ENCODE measurements around the gene TGFBR2. TPM values are rescaled to one million over a fixed set of nuclear protein-coding genes. Genes with fewer than 3 reads are reported as not detected.

Gene TGFBR2
- polyA plus RNA-seq, 1 of the 3 experiments (the other 2 are of a cell fraction) = 48.3 TPM

- DNase-seq = no peak
- Histone ChIP-seq H3K9me3 (no peaks in the 10 kb centered on the region), H3K9ac (no peak overlapping the region), H3K79me2 (ENCODE audit: insufficient read depth) (no peaks in the 10 kb centered on the region), H3K27me3 (ENCODE audit: insufficient read depth) (no peaks in the 10 kb centered on the region), H3K9me2 (no peaks in the 10 kb centered on the region), H3K36me3 (replicated peaks in 1 of 2; ENCODE audit: control insufficient read depth in 1 of 2, insufficient read depth in 2 of 2, low read length in 1 of 2) (no peaks in the 10 kb centered on the region), H3K27ac (ENCODE audit: low read depth in 2 of 2, low read length in 1 of 2) (no peak overlapping the region), H3K4me3 (ENCODE audit: low read depth in 2 of 2, low read length in 1 of 2) (no peak overlapping the region), H3K4me1 (ENCODE audit: control insufficient read depth in 1 of 2, insufficient read depth in 2 of 2, low read depth in 1 of 2, low read length in 1 of 2) (no peaks in the 10 kb centered on the region), H3K4me2 (no peak overlapping the region), H4K20me1 (ENCODE audit: insufficient read depth) (no peaks in the 10 kb centered on the region), H2AFZ (ENCODE audit: low read depth) (no peak overlapping the region; the same call in 1 of the 2 replicates), H3F3A (replicated peaks; ENCODE audit: insufficient read depth) (no peaks in the 10 kb centered on the region)
- ChIA-PET CTCF (interaction anchor here (0.6 to 1.0 kb wide), 4 partner anchors 11 to 1731 kb away, joined by 3 read pairs; no protein-coding TSS in a partner anchor), POLR2A (no interaction called here)
- 65% methylated on average over 3 of the region's 3 CpGs for WGBS (ENCODE audit: low lambda C conversion rate)
- TF ChIP-seq JUND (IDR thresholded peaks at IDR 0.05) = no peak
- TF ChIP-seq TEAD4 (IDR thresholded peaks at IDR 0.05; ENCODE audit: borderline replicate concordance, insufficient read depth) = no peak
- TF ChIP-seq, protein P1, sequence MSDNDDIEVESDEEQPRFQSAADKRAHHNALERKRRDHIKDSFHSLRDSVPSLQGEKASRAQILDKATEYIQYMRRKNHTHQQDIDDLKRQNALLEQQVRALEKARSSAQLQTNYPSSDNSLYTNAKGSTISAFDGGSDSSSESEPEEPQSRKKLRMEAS (IDR thresholded peaks at IDR 0.05; ENCODE audit: low read depth) = no peak
- TF ChIP-seq RXRA (IDR thresholded peaks at IDR 0.05; ENCODE audit: borderline replicate concordance, low read depth) = no peak
- no peak for TF ChIP-seq GABPA (IDR thresholded peaks at IDR 0.05; ENCODE audit: low read depth)
- TF ChIP-seq GATA2 (CRISPR knock-in tag; IDR thresholded peaks at IDR 0.05) = no peak
- no peak for TF ChIP-seq SIN3A (IDR thresholded peaks at IDR 0.05; ENCODE audit: borderline replicate concordance, low read depth, low read length)
- no peak for TF ChIP-seq FOSL2 (IDR thresholded peaks at IDR 0.05; ENCODE audit: borderline replicate concordance, low read depth)
- TF ChIP-seq, protein P2, sequence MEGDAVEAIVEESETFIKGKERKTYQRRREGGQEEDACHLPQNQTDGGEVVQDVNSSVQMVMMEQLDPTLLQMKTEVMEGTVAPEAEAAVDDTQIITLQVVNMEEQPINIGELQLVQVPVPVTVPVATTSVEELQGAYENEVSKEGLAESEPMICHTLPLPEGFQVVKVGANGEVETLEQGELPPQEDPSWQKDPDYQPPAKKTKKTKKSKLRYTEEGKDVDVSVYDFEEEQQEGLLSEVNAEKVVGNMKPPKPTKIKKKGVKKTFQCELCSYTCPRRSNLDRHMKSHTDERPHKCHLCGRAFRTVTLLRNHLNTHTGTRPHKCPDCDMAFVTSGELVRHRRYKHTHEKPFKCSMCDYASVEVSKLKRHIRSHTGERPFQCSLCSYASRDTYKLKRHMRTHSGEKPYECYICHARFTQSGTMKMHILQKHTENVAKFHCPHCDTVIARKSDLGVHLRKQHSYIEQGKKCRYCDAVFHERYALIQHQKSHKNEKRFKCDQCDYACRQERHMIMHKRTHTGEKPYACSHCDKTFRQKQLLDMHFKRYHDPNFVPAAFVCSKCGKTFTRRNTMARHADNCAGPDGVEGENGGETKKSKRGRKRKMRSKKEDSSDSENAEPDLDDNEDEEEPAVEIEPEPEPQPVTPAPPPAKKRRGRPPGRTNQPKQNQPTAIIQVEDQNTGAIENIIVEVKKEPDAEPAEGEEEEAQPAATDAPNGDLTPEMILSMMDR (IDR thresholded peaks at IDR 0.05) = no peak
- TF ChIP-seq, protein P3, sequence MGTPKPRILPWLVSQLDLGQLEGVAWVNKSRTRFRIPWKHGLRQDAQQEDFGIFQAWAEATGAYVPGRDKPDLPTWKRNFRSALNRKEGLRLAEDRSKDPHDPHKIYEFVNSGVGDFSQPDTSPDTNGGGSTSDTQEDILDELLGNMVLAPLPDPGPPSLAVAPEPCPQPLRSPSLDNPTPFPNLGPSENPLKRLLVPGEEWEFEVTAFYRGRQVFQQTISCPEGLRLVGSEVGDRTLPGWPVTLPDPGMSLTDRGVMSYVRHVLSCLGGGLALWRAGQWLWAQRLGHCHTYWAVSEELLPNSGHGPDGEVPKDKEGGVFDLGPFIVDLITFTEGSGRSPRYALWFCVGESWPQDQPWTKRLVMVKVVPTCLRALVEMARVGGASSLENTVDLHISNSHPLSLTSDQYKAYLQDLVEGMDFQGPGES (IDR thresholded peaks at IDR 0.05; ENCODE audit: low read depth, low read length) = no peak
- TF ChIP-seq, protein P4, sequence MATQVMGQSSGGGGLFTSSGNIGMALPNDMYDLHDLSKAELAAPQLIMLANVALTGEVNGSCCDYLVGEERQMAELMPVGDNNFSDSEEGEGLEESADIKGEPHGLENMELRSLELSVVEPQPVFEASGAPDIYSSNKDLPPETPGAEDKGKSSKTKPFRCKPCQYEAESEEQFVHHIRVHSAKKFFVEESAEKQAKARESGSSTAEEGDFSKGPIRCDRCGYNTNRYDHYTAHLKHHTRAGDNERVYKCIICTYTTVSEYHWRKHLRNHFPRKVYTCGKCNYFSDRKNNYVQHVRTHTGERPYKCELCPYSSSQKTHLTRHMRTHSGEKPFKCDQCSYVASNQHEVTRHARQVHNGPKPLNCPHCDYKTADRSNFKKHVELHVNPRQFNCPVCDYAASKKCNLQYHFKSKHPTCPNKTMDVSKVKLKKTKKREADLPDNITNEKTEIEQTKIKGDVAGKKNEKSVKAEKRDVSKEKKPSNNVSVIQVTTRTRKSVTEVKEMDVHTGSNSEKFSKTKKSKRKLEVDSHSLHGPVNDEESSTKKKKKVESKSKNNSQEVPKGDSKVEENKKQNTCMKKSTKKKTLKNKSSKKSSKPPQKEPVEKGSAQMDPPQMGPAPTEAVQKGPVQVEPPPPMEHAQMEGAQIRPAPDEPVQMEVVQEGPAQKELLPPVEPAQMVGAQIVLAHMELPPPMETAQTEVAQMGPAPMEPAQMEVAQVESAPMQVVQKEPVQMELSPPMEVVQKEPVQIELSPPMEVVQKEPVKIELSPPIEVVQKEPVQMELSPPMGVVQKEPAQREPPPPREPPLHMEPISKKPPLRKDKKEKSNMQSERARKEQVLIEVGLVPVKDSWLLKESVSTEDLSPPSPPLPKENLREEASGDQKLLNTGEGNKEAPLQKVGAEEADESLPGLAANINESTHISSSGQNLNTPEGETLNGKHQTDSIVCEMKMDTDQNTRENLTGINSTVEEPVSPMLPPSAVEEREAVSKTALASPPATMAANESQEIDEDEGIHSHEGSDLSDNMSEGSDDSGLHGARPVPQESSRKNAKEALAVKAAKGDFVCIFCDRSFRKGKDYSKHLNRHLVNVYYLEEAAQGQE (IDR thresholded peaks at IDR 0.05; ENCODE audit: low read depth, low read length) = no peak
- TF ChIP-seq, protein P5, sequence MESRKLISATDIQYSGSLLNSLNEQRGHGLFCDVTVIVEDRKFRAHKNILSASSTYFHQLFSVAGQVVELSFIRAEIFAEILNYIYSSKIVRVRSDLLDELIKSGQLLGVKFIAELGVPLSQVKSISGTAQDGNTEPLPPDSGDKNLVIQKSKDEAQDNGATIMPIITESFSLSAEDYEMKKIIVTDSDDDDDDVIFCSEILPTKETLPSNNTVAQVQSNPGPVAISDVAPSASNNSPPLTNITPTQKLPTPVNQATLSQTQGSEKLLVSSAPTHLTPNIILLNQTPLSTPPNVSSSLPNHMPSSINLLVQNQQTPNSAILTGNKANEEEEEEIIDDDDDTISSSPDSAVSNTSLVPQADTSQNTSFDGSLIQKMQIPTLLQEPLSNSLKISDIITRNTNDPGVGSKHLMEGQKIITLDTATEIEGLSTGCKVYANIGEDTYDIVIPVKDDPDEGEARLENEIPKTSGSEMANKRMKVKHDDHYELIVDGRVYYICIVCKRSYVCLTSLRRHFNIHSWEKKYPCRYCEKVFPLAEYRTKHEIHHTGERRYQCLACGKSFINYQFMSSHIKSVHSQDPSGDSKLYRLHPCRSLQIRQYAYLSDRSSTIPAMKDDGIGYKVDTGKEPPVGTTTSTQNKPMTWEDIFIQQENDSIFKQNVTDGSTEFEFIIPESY (IDR thresholded peaks at IDR 0.05; ENCODE audit: borderline replicate concordance, low read depth) = no peak
- no peak for TF ChIP-seq TCF12 (IDR thresholded peaks at IDR 0.05)
Observed at GRCh38 chr3:30737743-30738499, 131.5 kb downstream of the TGFBR2 start.
